Stimulated activated CD8-positive, alpha-beta memory T cell treated with anti-CD3 and anti-CD28 coated beads, Interleukin-7, amount 100 ng/mL, for 1 hour (primary cell): Measurements from ENCODE around the gene ELAVL3.
"Not testable (repeated sequence)": the region's sequence is repeated elsewhere in the genome, so short reads cannot be mapped to it uniquely, and the experiment has no call there.

Source experiments
- DNase-seq, 2 donors: peaks; one replicate each; pipeline ENCODE4 v3.0.0-alpha.2; 2020; ENCODE audit warnings: low read depth in 2 of 2

Gene ELAVL3

GRCh38 chr19:11486661-11487503, 6.0 kb upstream of the ELAVL3 start:
- DNase-seq: no peak

GRCh38 chr19:11485245-11485837, 4.5 kb upstream of the ELAVL3 start:
- no peak for DNase-seq

- DNase-seq: no peak
Observed at GRCh38 chr19:11483366-11484111, 2.7 kb upstream of the ELAVL3 start.

- DNase-seq: peak; percentile 58 to 73
Observed at GRCh38 chr19:11482384-11483050, 1.7 kb upstream of the ELAVL3 start.

- no peak for DNase-seq
Observed at GRCh38 chr19:11481534-11482383, 913 bp upstream of the ELAVL3 start.

GRCh38 chr19:11479898-11480714, 740 bp downstream of the ELAVL3 start:
- DNase-seq: no peak

GRCh38 chr19:11479090-11479897, 1.6 kb downstream of the ELAVL3 start:
- no peak for DNase-seq

GRCh38 chr19:11478167-11479089, 2.4 kb downstream of the ELAVL3 start:
- DNase-seq: no peak

GRCh38 chr19:11475861-11476260, 5.0 kb downstream of the ELAVL3 start:
- DNase-seq: no peak

- DNase-seq: not testable (repeated sequence)
Observed at GRCh38 chr19:11475343-11475742, 5.5 kb downstream of the ELAVL3 start.

GRCh38 chr19:11473725-11474124, 7.1 kb downstream of the ELAVL3 start:
- DNase-seq: no peak

- not testable (repeated sequence) for DNase-seq
Observed at GRCh38 chr19:11468266-11468845, 12.5 kb downstream of the ELAVL3 start.

- DNase-seq: no peak
Observed at GRCh38 chr19:11465600-11465999, 15.2 kb downstream of the ELAVL3 start.

- DNase-seq: no peak
Observed at GRCh38 chr19:11464333-11465265, 16.2 kb downstream of the ELAVL3 start.

GRCh38 chr19:11463391-11463790, 17.5 kb downstream of the ELAVL3 start:
- DNase-seq: no peak

GRCh38 chr19:11461453-11461852, 19.4 kb downstream of the ELAVL3 start:
- no peak for DNase-seq

- DNase-seq: no peak
Observed at GRCh38 chr19:11460207-11460606, 20.6 kb downstream of the ELAVL3 start.
